ENCODE measurements around the gene ATM.

The ATM gene

GRCh38 chr11:108246308-108246707 is 23.4 kb downstream of the ATM start:
- ATAC-seq: no peak
- TF ChIP-seq ZFP3 (CRISPR knock-in tag; IDR thresholded peaks at IDR 0.05): no peak
- TF ChIP-seq PPARA (CRISPR knock-in tag; IDR thresholded peaks at IDR 0.05; ENCODE audit: borderline replicate concordance): no peak
- TF ChIP-seq CREB5 (CRISPR knock-in tag; IDR thresholded peaks at IDR 0.05; ENCODE audit: low read depth): no peak
- no peak for TF ChIP-seq SNAI2 (CRISPR knock-in tag; IDR thresholded peaks at IDR 0.05)
- TF ChIP-seq PATZ1 (CRISPR knock-in tag; IDR thresholded peaks at IDR 0.05; ENCODE audit: borderline replicate concordance): no peak
- TF ChIP-seq ZNF8 (CRISPR knock-in tag; IDR thresholded peaks at IDR 0.05): no peak
- no peak for TF ChIP-seq ARNTL (CRISPR knock-in tag; IDR thresholded peaks at IDR 0.05; ENCODE audit: borderline replicate concordance, low read depth)
- no peak for TF ChIP-seq GLIS3 (CRISPR knock-in tag; IDR thresholded peaks at IDR 0.05)
- TF ChIP-seq ISL1 (CRISPR knock-in tag; IDR thresholded peaks at IDR 0.05): no peak
- no peak for TF ChIP-seq RARB (CRISPR knock-in tag; IDR thresholded peaks at IDR 0.05)
- no peak for TF ChIP-seq TOX (CRISPR knock-in tag; IDR thresholded peaks at IDR 0.05; ENCODE audit: borderline replicate concordance)
- TF ChIP-seq BACH2 (CRISPR knock-in tag; IDR thresholded peaks at IDR 0.05; ENCODE audit: borderline replicate concordance): no peak
- TF ChIP-seq ZC3H10 (CRISPR knock-in tag; IDR thresholded peaks at IDR 0.05): no peak
- TF ChIP-seq OSR1 (CRISPR knock-in tag; IDR thresholded peaks at IDR 0.05): no peak
- TF ChIP-seq ESRRG (CRISPR knock-in tag; IDR thresholded peaks at IDR 0.05): no peak
- no peak for TF ChIP-seq CSDC2 (CRISPR knock-in tag; IDR thresholded peaks at IDR 0.05)

GRCh38 chr11:108246885-108247284 is 24.0 kb downstream of the ATM start:
- no peak for ATAC-seq
- no peak for TF ChIP-seq TOX (CRISPR knock-in tag; IDR thresholded peaks at IDR 0.05; ENCODE audit: borderline replicate concordance)
- no peak for TF ChIP-seq ESRRG (CRISPR knock-in tag; IDR thresholded peaks at IDR 0.05)
- TF ChIP-seq ISL1 (CRISPR knock-in tag; IDR thresholded peaks at IDR 0.05): no peak
- no peak for TF ChIP-seq BACH2 (CRISPR knock-in tag; IDR thresholded peaks at IDR 0.05; ENCODE audit: borderline replicate concordance)
- TF ChIP-seq RARB (CRISPR knock-in tag; IDR thresholded peaks at IDR 0.05): no peak
- no peak for TF ChIP-seq PATZ1 (CRISPR knock-in tag; IDR thresholded peaks at IDR 0.05; ENCODE audit: borderline replicate concordance)
- TF ChIP-seq TCF4 (CRISPR knock-in tag; IDR thresholded peaks at IDR 0.05; ENCODE audit: borderline replicate concordance): no peak
- TF ChIP-seq PPARA (CRISPR knock-in tag; IDR thresholded peaks at IDR 0.05; ENCODE audit: borderline replicate concordance): no peak
- TF ChIP-seq CSDC2 (CRISPR knock-in tag; IDR thresholded peaks at IDR 0.05): no peak
- TF ChIP-seq ZNF8 (CRISPR knock-in tag; IDR thresholded peaks at IDR 0.05): no peak
- TF ChIP-seq GLIS3 (CRISPR knock-in tag; IDR thresholded peaks at IDR 0.05): no peak
- TF ChIP-seq CSRNP3 (CRISPR knock-in tag; IDR thresholded peaks at IDR 0.05): no peak
- TF ChIP-seq CREB5 (CRISPR knock-in tag; IDR thresholded peaks at IDR 0.05; ENCODE audit: low read depth): no peak
- no peak for TF ChIP-seq SNAI2 (CRISPR knock-in tag; IDR thresholded peaks at IDR 0.05)
- TF ChIP-seq ARNTL (CRISPR knock-in tag; IDR thresholded peaks at IDR 0.05; ENCODE audit: borderline replicate concordance, low read depth): no peak
- no peak for TF ChIP-seq ZC3H10 (CRISPR knock-in tag; IDR thresholded peaks at IDR 0.05)

- no peak for ATAC-seq
- no peak for TF ChIP-seq ZNF8 (CRISPR knock-in tag; IDR thresholded peaks at IDR 0.05)
- no peak for TF ChIP-seq ZNF565 (CRISPR knock-in tag; conservative IDR thresholded peaks at IDR 0.05; ENCODE audit: low read depth)
- TF ChIP-seq ARNTL (CRISPR knock-in tag; IDR thresholded peaks at IDR 0.05; ENCODE audit: borderline replicate concordance, low read depth): no peak
- TF ChIP-seq GLIS3 (CRISPR knock-in tag; IDR thresholded peaks at IDR 0.05): no peak
- no peak for TF ChIP-seq ZFP30 (CRISPR knock-in tag; IDR thresholded peaks at IDR 0.05)
- TF ChIP-seq ZNF70 (CRISPR knock-in tag; IDR thresholded peaks at IDR 0.05): no peak
- TF ChIP-seq TCF4 (CRISPR knock-in tag; IDR thresholded peaks at IDR 0.05; ENCODE audit: borderline replicate concordance): no peak
- TF ChIP-seq BACH2 (CRISPR knock-in tag; IDR thresholded peaks at IDR 0.05; ENCODE audit: borderline replicate concordance): no peak
- TF ChIP-seq POU6F1 (CRISPR knock-in tag; IDR thresholded peaks at IDR 0.05; ENCODE audit: borderline replicate concordance, low read depth): no peak
- TF ChIP-seq TSHZ2 (CRISPR knock-in tag; IDR thresholded peaks at IDR 0.05): no peak
- TF ChIP-seq TOX (CRISPR knock-in tag; IDR thresholded peaks at IDR 0.05; ENCODE audit: borderline replicate concordance): no peak
Measured at GRCh38 chr11:108253176-108253575, 30.3 kb downstream of the ATM start.

Data from SK-N-SH treated with all-trans-retinoic acid at 6 μM for 48 hours (cell line).